Activated T-cell treated with anti-CD3 and anti-CD28 coated beads for 4 hours (primary cell): ENCODE data around the gene PARD6G.
"Not testable (repeated sequence)": the region's sequence is repeated elsewhere in the genome, so short reads cannot be mapped to it uniquely, and the experiment has no call there.

Experiments
- DNase-seq: peaks from one replicate; pipeline ENCODE4 v3.0.0-alpha.2; 2020

Gene PARD6G

GRCh38 chr18:80247393-80247841 is at the start of gene PARD6G:
Gene PARD6G, minus strand, starts transcription at chr18:80247514. Its CDS starts 166 bp downstream, at chr18:80247348.
- DNase-seq, result peak; percentile 42

GRCh38 chr18:80262241-80263033 is 15.1 kb upstream of the PARD6G start:
- DNase-seq, result not testable (repeated sequence)

GRCh38 chr18:80259610-80260009 is 12.3 kb upstream of the PARD6G start:
- DNase-seq, result no peak

GRCh38 chr18:80258640-80259039 is 11.3 kb upstream of the PARD6G start:
- DNase-seq, result no peak

GRCh38 chr18:80257579-80258543 is 10.5 kb upstream of the PARD6G start:
- DNase-seq, result peak; percentile 40

- no peak for DNase-seq
Observed at GRCh38 chr18:80254971-80255500, 7.7 kb upstream of the PARD6G start.

- DNase-seq, result no peak
Observed at GRCh38 chr18:80253871-80254492, 6.7 kb upstream of the PARD6G start.

- no peak for DNase-seq
Observed at GRCh38 chr18:80253236-80253635, 5.9 kb upstream of the PARD6G start.

GRCh38 chr18:80252136-80252535 is 4.8 kb upstream of the PARD6G start:
- no peak for DNase-seq

GRCh38 chr18:80251700-80252099 is 4.4 kb upstream of the PARD6G start:
- DNase-seq, result no peak

- no peak for DNase-seq
Observed at GRCh38 chr18:80250740-80251364, 3.5 kb upstream of the PARD6G start.

- DNase-seq, result no peak
Observed at GRCh38 chr18:80249217-80250093, 2.1 kb upstream of the PARD6G start.

- DNase-seq, result no peak
Observed at GRCh38 chr18:80246445-80247392, 595 bp downstream of the PARD6G start.

- no peak for DNase-seq
Observed at GRCh38 chr18:80245781-80246444, 1.4 kb downstream of the PARD6G start.

- no peak for DNase-seq
Observed at GRCh38 chr18:80244956-80245730, 2.2 kb downstream of the PARD6G start.

GRCh38 chr18:80244167-80244566 is 3.1 kb downstream of the PARD6G start:
- no peak for DNase-seq

- DNase-seq, result no peak
Observed at GRCh38 chr18:80243204-80243603, 4.1 kb downstream of the PARD6G start.

GRCh38 chr18:80241919-80242777 is 5.2 kb downstream of the PARD6G start:
- DNase-seq, result no peak
